GM04504 (cell line): ENCODE results near the gene FGD5.

ENCODE experiments used
- DNase-seq: peaks from one replicate; pipeline ENCODE4 v3.0.0-alpha.2; 2012; ENCODE audit warnings: low read depth

Gene FGD5

DNA sequence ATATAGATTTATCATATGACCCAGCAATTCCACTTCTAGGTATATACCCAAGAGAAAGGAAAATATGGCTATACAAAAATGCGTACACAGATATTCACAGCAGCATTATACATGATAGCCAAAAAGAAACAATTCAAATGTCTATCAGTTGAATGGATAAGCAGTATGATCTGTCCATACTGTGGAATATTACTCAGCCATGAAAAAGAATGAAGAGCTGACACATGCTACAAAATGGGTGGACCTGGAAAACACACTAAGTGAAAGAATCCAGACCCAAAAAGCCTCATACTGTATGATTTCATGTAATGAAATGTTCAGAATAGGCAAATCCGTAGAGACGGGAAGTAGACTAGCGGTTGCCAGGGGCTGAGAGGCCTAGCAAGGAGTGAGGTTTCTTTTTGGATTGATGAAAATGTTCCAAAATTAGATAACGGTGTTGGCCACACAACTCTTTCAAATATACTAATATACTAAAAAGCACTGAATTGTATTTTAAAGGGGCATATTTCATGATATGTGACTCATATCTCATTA lies 33.4 kb downstream of the FGD5 start:
- DNase-seq = no peak

DNA sequence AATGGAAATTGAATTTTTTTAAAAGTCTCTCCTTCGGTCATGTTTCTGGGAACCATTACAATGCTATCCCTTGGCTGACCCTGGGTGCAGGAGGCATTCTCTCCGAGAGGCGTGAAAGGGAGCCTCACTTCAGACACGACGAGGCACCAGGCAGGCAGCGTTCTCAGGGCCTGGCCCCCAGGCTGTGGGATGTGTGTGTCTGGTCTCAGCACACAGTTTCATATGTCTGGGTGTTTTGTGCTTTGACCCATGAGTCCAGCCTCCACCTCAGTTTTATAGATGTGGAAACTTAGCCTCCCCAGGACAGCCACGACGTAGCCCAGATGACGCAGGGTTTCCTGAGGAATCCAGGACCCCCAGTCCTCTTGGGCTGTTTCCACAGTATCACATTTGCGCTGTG lies 34.0 kb downstream of the FGD5 start:
- no peak for DNase-seq

DNA sequence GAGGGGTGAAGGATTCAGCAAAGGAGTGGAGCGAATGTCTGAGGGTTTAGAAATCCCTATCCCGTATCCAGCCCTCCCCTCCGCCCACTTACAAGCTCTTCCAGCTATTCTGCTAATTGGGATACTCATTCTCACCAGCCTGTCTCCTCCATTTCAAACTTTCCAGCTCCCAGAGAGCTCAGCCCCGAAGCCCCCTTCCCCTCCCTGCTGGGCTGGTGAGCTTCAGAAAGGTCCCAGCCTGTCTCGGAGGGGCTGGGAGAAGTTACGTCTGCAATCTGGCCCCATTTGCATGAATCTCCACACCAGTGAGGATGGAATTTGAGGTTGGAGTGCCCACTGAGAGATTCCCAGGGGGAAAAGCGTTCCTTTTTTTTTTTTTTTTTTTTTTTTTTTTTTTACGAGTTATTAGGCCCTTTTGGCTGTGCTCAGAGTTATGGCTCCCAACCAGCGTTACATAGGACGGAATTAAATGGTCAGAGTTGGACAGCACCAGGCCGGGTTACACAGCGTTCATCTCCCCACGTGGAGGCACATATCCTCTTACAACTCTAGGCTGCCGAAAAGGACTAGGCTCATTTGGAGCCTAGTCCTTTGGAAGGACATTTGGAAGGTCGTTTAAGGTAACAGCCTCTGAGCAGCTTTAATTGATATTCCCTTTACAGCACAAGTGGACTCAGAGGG lies 34.6 kb downstream of the FGD5 start:
- DNase-seq = no peak

DNA sequence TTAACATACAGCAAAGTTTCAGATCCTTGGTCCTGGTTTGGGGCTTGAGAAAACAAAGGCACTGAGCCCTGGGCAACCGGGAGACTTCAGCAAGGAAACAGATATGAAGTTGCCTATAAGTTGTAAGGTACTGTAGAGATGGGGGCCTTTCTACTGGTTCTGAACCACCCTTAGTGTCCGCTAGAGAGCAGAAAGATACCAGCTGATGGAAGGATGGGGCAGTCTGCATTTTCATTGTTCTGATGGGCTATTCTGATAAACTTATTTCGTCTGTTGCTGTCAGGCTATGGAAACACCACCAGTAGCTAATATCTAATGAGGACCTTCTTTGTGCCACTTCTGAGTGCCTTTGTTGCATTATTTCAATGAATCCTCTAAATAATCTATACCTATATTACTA lies 38.7 kb downstream of the FGD5 start:
- no peak for DNase-seq

DNA sequence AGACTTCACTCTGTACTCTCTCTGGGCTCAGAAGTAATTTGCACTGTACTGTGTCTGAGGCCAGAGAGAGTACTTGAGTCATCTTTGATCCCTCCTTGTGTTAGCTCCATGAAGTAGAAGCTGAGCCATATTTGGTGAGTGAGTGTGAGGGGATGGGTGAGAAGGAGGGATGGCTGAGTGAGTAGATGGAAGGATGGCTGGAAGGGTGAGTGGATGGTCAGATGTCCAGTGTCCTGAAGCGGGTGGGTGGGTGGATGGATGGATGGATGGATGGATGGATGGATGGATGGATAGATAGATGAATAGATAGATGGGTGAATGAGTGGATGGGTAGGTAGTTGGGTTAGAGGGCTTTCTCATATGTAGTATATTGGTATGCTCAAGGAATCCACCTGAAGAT lies 39.3 kb downstream of the FGD5 start:
- DNase-seq = no peak

DNA sequence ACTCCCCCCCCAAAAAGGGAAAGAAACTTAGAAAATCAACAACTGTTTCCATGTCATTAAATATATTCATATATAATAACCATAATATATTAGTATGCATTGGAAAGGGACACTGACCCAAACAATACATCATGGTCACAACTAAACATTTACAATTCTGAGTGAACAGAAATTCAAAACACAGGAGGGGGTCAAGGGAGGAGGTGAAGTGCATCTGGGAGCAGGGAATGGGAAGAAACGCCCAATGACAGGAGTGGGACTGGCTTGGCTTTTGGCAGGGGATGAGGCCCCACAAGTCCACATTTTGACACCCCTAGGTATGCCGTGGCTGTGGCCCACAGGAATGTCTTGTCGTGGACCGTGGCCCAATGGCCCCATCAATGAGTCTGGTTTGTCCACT lies 41.1 kb downstream of the FGD5 start:
- no peak for DNase-seq

DNA sequence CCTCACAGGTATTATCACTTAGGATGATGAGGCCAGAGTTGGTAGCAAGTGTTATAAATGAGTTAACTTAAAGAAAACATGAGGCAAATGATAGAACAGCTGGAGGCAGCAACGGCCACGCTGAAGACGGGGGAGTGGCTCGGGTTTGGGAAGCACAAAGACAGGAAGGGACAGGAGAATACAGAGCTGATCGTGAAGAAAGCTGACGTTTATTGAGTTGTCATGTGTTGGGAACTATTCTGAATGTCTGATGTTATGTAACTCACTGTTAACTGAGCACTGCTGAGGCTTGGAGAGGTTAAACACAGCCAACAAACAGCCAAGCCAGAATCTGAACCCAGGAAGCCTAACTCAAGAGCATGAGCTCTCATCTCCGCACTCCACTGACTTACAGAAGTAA lies 42.3 kb downstream of the FGD5 start:
- DNase-seq = no peak

DNA sequence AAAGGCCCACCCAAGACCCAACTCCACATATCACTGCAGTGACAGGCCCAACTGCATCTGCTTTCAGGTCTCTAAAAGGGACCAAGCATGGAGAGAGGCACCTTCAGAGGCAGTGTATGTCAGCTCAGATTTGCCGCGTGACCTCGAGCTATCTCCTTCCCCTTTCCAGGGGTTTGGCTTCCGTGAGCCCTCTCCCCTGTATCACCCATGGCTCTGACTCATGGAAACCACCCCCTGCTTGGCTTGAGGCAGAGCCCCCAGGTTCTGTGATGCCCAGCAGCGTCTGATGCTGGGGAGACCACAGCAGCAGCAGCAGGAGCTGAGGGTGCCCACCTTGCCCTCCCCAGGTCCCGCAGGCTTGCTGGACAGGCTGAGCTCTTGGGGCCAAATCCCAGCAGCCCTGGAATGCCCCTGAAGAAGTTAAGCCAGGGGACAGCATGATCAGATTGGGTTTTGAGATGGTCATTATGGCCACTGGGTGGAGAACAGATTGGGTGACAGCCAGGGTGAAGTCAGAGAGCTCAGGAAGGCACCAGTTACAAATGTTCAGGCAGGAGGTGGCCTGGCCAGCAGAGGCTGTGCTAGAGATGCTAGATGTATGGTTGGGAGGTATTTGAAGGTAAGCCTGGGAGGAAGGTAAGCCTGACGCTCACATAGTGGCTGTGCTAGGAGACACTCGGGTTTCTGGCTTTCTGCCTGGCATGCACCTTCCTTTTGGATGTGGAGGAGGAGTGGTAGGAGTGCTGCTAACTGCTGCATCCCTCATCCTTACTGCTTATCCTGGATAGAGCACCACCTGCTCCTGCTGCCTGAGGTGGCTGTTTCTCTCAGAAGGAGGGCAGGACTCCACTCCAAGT lies 42.9 kb downstream of the FGD5 start:
- DNase-seq = no peak

DNA sequence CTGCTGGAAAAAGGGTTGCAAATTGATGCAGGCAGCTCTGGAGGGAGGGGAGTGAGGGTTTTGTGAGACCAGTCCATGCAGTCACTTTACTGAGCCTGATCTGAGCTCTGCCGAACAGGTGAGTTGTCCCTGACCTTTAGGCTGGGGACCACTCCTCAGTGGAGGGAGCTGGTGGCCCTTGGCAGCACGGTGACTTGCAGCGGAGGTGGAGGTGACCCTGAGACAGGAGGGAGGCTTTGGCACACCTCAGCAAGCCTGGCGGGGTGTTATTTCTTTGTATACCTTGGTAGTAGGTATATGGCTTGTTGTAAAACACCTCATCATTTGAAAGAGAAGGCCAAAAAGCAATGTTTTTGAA lies 43.5 kb downstream of the FGD5 start:
- no peak for DNase-seq

DNA sequence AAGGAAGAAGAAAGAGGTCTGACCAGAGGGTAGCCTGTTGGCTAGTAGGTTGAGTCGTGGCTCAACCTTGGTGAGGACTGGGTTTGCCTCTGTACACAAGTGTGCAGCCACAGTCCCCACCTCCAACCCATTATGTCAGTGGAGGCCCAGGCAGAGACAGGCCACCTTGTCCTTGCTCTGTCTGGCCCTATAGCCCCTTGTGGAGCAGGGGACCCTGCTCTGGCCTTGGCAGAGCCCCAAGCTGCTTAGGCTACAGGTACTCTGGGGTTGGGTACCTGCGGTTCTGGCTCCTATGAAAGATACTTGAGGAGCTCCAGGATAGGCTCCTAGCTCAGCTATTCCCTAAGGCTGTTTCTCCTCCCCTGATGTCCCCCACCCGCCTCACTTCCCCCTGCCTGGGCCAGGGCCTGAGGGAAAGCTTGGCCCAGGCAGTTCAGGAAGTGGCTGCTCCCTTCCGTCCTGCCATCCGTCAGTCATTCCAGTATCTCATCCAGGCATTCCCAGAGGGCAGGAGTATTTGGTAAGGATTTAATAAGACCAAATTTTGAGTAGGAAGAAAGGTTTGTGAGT lies 44.0 kb downstream of the FGD5 start:
- no peak for DNase-seq

DNA sequence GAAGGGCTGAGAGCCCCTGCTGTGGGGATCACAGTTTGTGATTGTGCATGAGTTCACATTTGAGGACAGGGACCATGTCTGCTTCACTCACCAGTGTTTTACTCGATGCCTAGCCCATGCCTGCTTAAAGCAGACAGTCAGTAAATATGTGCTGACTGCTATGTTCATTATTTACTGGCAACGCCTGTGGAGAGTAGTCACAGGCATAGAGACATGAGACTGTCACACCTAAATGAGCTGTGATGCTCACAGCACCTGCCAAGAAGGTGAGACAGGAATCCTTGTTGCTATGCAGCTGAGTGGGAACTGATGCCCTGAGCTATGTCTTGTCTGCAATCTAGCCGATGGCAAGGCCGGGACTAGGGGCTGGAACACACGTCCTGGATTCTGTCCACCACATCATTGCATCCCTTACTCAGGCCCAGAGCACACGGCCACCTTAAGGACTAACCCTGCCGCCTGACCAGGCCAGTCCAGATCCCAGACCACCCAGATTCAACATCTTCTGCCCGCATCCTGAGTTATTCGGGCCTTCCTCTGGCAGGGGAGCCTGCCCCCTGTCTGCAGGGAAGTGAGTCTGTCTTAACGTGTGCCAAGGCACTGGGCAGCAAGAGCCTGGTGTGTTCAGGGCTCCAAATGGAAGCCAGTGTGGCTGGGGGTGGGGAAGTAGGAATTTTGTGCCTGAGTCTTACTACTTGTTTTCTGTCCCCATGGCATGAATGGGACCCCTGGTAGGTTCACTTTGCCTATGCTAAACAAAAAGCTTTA lies 44.8 kb downstream of the FGD5 start:
- DNase-seq = no peak

DNA sequence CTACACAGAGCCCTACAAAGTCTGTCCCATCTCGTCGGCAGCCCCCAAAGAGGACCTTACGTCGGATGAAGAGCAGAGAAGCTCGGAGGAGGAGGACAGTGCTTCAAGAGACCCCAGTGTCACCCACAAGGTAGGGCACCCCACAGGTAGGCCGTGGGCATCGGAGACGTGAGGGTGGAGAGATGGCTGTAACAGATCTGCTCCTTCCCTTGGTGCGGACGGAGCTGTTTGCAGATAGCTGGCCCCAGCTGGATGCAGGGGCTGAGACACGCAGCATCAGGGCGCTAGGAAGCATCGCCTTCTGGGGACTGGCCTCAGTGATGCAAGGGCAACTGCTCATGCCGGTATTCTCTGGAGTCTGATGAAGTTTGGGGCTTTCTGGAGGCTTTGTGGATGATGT lies 45.4 kb downstream of the FGD5 start:
- DNase-seq = no peak

DNA sequence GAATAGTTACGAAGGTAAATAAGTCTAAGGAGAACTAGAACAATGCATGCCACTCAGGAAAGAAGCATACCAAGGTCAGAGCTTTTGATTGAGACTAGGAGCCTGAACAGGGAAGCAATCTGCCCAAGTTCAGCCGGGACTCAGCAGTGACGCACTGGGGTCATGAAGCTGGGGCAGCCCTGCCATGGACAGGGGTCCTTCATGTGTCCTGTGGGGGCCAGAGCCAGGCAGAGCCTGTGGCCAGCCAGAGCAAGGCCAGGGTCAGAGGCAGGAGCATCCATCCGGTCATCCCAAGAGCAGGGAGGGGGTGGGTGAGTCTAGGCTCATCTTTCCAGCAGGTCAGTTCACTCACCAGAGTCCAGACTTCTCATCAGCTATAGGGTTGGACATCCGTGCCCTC lies 47.9 kb downstream of the FGD5 start:
- DNase-seq = no peak

DNA sequence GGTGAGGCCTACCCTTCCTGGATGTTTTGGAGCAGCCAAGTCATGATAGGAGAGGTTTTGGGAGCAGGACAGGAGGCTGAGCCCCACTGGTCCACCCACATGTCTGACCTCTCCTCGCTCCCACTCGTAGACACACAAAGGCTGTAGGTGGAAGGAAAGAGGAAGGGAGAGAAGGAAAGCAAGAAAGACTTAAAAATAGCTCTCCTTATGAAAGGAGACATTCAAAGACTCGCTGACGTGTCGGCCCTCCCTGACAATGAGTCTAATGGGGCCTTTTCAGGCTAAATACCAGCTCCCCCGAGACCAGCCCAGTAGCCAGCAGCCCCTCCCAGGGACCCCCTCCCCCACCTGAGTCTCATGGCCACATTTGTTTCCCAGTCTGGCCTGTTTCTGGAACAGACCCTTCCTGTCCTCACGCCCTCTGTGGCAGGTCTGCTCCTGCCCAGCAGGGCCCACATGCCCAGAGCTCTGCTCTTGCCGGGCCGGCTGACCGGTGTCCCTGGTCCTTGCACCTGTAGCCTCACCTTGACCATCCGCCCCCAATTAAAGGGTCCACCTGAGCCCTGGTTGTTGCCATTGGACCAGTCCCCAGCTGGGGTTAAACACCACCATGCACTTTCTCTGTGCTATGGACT lies 49.3 kb downstream of the FGD5 start:
- no peak for DNase-seq

DNA sequence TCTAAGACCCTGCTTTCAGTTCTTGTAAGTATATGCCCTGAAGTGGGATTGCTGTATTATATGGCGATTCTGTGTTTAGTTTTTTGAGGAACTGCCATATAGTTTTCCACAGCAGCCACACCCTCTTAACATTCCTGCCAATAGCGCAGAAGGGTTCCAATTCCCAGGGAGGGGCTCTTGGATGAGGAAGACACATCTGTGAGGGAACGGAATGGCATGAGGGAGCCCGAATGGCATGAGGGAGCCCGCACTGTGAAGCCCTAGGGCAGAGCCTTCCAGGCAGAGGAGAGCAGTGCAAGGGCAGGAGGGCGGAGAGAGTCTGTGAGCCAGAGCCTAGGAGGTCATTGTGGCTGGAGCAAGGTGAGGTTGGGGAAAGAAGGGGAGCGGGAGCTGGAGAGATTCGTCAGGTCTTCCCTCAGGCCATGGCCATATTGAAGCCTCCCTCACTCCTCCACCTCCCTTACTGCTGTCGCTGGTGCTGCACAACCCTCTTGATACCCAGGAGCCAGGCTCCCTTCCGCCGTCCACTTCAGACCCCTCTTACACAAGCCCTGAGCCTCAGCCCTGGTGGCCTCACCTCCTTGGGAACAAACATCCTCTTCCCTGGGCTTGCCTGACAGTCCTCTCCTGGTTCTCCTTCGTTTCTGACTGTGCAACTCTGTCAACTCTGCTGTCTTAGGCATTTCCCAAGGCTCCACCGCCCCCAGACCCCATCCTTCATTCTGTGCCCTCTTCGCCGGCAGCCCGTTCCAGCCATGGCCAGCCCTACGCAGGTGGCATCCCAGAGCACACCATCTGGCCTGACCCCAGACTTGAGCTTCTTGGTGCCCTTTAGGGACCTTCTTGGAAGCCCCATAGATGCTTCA lies 51.4 kb downstream of the FGD5 start:
- DNase-seq = no peak

DNA sequence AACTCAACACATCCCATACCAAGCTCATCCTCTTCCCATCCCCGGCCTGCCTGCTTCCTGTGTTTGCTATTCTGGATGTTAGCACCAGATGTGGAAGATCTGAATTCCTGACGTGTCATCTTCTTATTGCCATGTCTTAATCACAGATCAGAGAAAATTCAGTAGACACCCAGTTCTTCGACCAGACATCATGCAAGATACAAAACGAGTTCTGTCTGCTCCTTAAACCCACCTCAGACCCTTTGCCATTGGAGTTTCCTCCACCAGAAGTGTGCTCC lies 52.0 kb downstream of the FGD5 start:
- no peak for DNase-seq

DNA sequence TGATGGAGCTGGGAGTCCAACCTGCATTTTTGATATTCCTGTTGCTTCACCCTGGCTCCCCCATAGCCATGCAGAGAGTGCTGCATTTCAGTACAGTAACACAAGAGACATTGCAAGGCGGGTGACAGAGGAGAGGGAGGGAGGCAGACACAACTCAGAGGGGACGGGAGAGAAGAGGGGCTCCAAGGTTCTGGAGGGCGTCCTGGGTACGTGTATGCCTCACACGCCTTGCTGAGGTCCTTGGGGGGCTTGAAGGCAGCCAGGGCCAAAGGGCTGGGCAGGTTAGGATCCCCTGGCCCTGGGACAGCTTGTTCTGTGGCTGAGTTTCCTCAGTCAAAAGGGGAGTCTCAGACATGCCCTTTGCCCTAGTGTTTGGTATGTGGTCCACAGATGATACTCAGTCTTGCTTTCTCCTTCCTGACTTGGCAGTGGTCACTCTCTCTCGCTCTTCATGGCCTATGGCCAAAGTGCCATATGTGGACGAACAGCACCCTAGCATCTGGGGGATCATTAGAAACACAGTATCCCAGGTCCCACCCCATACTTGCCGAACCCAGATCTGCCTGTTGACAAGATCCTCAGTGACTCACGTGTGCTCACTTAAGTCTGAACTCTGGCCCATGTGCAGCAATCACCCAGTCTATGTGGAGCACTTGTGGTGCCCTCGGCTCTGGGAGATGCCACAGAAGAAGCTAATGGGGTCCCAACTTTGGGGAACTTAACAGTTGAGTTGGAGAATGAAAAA lies 52.9 kb downstream of the FGD5 start:
- DNase-seq = no peak

DNA sequence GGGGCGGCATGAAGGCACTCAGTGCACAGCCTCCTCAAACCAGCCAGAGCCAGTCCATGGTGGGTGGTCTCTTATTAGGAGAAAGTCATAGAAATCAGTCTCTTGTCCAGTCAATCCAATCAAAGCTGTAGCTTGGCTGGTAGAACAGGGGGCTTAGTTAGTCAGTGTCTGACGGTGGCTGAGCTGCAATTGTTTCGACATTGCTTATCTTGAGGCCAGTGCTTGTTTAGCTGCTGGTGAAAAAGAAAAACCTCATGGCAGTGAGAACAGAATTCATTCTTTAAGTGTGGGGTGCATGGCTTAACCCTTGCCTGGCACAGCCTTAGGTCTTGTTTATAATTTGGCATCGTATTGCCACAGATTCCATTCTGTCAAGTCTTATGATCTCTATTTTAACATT lies 53.9 kb downstream of the FGD5 start:
- no peak for DNase-seq

DNA sequence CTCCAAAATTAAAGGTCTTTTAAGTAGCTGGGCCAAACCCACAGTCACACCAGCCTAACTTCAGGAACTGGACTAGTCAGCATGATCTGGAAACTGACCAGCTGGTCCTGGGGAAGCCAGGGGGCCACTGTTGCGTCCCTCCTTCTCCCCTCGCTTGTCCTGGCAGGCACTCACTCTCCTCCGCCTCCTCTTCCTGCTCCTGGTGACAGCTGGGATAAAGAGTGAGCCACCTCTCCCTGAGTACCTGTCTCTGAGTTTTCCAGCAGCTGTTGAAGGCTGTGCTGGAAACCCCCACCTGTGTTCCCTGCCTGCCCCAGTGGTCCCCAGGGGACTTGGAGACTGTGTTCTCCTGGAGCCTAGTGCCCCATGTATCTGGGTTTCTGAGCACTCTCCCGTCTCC lies 56.0 kb downstream of the FGD5 start:
- DNase-seq = no peak

DNA sequence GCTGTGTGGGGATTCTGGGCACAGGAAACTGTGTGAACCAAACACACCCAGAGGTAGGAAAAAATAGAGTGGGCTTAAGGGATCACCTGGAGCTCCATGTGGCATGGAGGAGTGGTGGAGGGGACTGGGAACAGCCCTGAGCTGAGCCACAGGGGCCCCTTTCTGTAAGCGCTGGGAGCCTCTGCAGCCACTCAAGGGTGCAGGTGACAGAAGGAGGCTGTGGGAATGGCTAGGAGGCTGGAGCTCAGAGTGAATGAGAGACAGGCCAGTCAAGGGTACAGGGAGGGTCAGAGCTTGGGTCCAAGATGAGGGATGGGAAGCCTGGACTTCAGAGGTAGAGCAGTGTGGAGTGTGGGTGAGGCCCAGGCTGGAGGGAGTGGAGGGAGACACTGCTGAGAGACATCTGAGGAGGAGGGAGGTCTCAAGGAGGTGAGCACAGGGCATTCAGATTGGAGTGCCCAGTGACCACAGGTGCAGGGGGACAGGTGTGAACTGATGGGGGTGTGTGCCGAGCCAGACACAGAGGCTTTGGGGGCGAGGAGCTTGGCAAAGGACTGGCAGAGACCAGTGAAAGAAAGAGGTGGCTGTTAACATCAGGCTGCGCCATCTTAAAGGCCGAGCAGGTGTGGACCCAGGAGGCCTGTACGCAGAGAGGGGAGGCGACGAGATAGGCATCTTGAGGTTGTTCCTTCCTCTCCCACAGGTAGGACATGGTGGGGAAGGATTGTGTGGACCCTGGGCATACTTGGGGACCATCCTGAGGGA lies 56.8 kb downstream of the FGD5 start:
- no peak for DNase-seq
